ENCODE measurements around the gene TEX2. TPM values are rescaled to one million over a fixed set of nuclear protein-coding genes. Genes with fewer than 3 reads are reported as not detected.

TEX2 gene
- total and polyA plus RNA-seq, 2 of the 13 experiments (the other 11 are each of a cell fraction or from before 2014, with no cell fraction given) = 21.4 to 37.7 TPM

DNA sequence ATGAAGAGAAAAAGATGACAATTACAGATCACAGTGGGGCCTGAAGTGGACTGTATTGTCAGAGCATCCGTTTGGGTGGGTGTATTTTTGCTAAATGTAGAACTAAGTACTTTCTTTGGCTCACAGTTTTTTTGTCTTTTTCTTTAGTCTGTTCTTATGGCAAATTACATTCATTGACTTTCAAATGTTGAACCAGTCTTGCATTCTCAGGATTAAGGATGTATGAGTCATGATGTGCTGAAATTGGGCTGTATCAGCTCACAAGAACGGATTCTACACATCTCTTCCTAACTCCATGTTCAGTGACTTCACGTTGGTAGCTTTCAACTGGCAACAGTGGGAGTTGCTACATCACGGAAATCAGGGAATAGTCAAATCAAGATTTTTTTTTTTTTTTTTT, 66.5 kb downstream of the TEX2 start:
- Histone ChIP-seq H3K27me3 (ENCODE audit: control insufficient read depth in 1 of 2, insufficient read depth in 2 of 2, low read length in 2 of 2) (no peaks in the 10 kb centered on the region), H3K36me3 (replicated peaks in 1 of 2; ENCODE audit: control insufficient read depth in 1 of 2, insufficient read depth in 2 of 2, low read length in 2 of 2) (peaks cover 11 to 18% of the 10 kb centered on the region in 2 experiments), H3K79me2 (ENCODE audit: insufficient read depth, low read length) (peaks cover 10% of the 10 kb centered on the region), H3K9me3 (ENCODE audit: low read length) (no peaks in the 10 kb centered on the region), H3K27ac (ENCODE audit: extremely low read length, insufficient read depth, low read length) (no peak overlapping the region), H3K4me2 (ENCODE audit: low read depth, low read length) (no peak overlapping the region), H4K20me1 (ENCODE audit: insufficient read depth, low read length) (no peaks in the 10 kb centered on the region), H3K9ac (ENCODE audit: insufficient read depth, low read depth, low read length) (no peak overlapping the region), H2AFZ (ENCODE audit: low read length) (no peak overlapping the region), H3K4me3 (replicated peaks in 1 of 3; ENCODE audit: insufficient read depth in 1 of 3, low read depth in 2 of 3, low read length in 3 of 3) (no peak overlapping the region), H3K4me1 (ENCODE audit: insufficient read depth, low read length) (peaks cover 20% of the 10 kb centered on the region)
- in situ Hi-C loops (cut with HindIII; ENCODE audit: extremely low pct_ligation_motif_present, low pct_unique_long_range_greater_than_20kb) (no loop called here), intact Hi-C loops (cut with micrococcal nuclease; ENCODE audit: unreplicated experiment) (no loop called here)
- ATAC-seq (no peak), FAIRE-seq (no peak), DNase-seq (ENCODE audit: low spot score) (no peak)
- no TSS peak for BruUV-seq (replicated peaks)
- 94% methylated on average over 4 of the region's 4 CpGs for WGBS (ENCODE audit: low lambda C conversion rate)
- CTCF ChIA-PET (ENCODE audit: low intra/inter-chr PET ratio, low total read pairs) = no interaction called here
- POLR2A ChIA-PET = interaction anchor here (0.6 kb wide), 1 partner anchor 705 kb away, joined by 3 read pairs; no protein-coding TSS in a partner anchor
- TF ChIP-seq, protein P1, sequence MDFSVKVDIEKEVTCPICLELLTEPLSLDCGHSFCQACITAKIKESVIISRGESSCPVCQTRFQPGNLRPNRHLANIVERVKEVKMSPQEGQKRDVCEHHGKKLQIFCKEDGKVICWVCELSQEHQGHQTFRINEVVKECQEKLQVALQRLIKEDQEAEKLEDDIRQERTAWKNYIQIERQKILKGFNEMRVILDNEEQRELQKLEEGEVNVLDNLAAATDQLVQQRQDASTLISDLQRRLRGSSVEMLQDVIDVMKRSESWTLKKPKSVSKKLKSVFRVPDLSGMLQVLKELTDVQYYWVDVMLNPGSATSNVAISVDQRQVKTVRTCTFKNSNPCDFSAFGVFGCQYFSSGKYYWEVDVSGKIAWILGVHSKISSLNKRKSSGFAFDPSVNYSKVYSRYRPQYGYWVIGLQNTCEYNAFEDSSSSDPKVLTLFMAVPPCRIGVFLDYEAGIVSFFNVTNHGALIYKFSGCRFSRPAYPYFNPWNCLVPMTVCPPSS (IDR thresholded peaks at IDR 0.05) = no peak
- no peak for TF ChIP-seq GTF3A (CRISPR knock-in tag; conservative IDR thresholded peaks at IDR 0.05)

DNA sequence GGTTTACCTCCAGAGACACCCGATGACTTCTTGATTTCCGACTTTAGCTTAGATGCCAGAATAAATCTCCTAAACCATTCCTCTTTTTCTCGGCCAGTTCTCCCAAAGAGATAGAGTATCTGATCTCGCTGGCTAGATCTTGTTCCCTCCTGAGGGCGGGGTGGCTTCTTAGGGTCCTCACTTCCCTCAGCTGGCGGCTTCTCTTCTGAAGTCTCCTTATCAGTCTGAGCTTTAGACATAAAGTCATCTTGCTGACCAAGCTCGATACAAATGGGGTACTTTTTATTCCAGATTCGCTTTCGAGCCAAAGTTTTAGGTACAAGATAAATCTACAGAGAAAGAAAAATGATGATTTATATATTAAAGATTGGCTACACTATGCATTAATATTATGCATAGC, 69.5 kb downstream of the TEX2 start:
- H3K27me3 ChIP-seq (ENCODE audit: control insufficient read depth in 1 of 2, insufficient read depth in 2 of 2, low read length in 2 of 2) = no peaks in the 10 kb centered on the region
- no peak for ATAC-seq
- no peak overlapping the region for H3K4me3 ChIP-seq (replicated peaks in 1 of 3; ENCODE audit: insufficient read depth in 1 of 3, low read depth in 2 of 3, low read length in 3 of 3)
- ChIA-PET POLR2A (interaction anchor here (1.0 to 2.2 kb wide), 3 partner anchors 23 to 48 kb away, joined by 3 to 15 read pairs (median 4); no protein-coding TSS in a partner anchor), CTCF (ENCODE audit: low intra/inter-chr PET ratio, low total read pairs) (no interaction called here)
- H3K27ac ChIP-seq (ENCODE audit: extremely low read length, insufficient read depth, low read length) = no peak overlapping the region
- no TSS peak for BruUV-seq (replicated peaks)
- no peaks in the 10 kb centered on the region for H3K9me3 ChIP-seq (ENCODE audit: low read length)
- no peak overlapping the region for H3K9ac ChIP-seq (ENCODE audit: insufficient read depth, low read depth, low read length)
- FAIRE-seq = no peak
- no peak overlapping the region for H2AFZ ChIP-seq (ENCODE audit: low read length)
- H3K36me3 ChIP-seq (replicated peaks in 1 of 2; ENCODE audit: control insufficient read depth in 1 of 2, insufficient read depth in 2 of 2, low read length in 2 of 2) = peaks cover 13 to 23% of the 10 kb centered on the region in 2 experiments
- no peak for DNase-seq (ENCODE audit: low spot score)
- intact Hi-C loops (cut with micrococcal nuclease; ENCODE audit: unreplicated experiment) = no loop called here
- H3K4me1 ChIP-seq (ENCODE audit: insufficient read depth, low read length) = peaks cover 6% of the 10 kb centered on the region
- H3K79me2 ChIP-seq (ENCODE audit: insufficient read depth, low read length) = peaks cover 2% of the 10 kb centered on the region
- H4K20me1 ChIP-seq (ENCODE audit: insufficient read depth, low read length) = no peaks in the 10 kb centered on the region
- 95% methylated on average over 9 of the region's 9 CpGs for WGBS (ENCODE audit: low lambda C conversion rate)
- in situ Hi-C loops (cut with HindIII; ENCODE audit: extremely low pct_ligation_motif_present, low pct_unique_long_range_greater_than_20kb) = no loop called here
- no peak overlapping the region for H3K4me2 ChIP-seq (ENCODE audit: low read depth, low read length)
- TF ChIP-seq ZNF749 (CRISPR knock-in tag; IDR thresholded peaks at IDR 0.05; ENCODE audit: borderline replicate concordance) = no peak
- TF ChIP-seq, protein P2, sequence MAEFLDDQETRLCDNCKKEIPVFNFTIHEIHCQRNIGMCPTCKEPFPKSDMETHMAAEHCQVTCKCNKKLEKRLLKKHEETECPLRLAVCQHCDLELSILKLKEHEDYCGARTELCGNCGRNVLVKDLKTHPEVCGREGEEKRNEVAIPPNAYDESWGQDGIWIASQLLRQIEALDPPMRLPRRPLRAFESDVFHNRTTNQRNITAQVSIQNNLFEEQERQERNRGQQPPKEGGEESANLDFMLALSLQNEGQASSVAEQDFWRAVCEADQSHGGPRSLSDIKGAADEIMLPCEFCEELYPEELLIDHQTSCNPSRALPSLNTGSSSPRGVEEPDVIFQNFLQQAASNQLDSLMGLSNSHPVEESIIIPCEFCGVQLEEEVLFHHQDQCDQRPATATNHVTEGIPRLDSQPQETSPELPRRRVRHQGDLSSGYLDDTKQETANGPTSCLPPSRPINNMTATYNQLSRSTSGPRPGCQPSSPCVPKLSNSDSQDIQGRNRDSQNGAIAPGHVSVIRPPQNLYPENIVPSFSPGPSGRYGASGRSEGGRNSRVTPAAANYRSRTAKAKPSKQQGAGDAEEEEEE (CRISPR knock-in tag; IDR thresholded peaks at IDR 0.05; ENCODE audit: borderline replicate concordance) = no peak
- no peak for TF ChIP-seq HNF4A (CRISPR knock-in tag; IDR thresholded peaks at IDR 0.05)
- no peak for TF ChIP-seq ZNF160 (CRISPR knock-in tag; IDR thresholded peaks at IDR 0.05)
- no peak for TF ChIP-seq ZNF337 (CRISPR knock-in tag; IDR thresholded peaks at IDR 0.05; ENCODE audit: borderline replicate concordance, low read depth)
- no peak for TF ChIP-seq ZNF713 (CRISPR knock-in tag; IDR thresholded peaks at IDR 0.05)
- no peak for TF ChIP-seq YY1 (IDR thresholded peaks at IDR 0.05; ENCODE audit: insufficient read depth, insufficient replicate concordance, low read depth, low read length)
- no peak for TF ChIP-seq ZNF496 (CRISPR knock-in tag; IDR thresholded peaks at IDR 0.05; ENCODE audit: insufficient replicate concordance)
- TF ChIP-seq, protein P3, sequence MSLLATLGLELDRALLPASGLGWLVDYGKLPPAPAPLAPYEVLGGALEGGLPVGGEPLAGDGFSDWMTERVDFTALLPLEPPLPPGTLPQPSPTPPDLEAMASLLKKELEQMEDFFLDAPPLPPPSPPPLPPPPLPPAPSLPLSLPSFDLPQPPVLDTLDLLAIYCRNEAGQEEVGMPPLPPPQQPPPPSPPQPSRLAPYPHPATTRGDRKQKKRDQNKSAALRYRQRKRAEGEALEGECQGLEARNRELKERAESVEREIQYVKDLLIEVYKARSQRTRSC (CRISPR knock-in tag; IDR thresholded peaks at IDR 0.05; ENCODE audit: low read depth) = no peak
- TF ChIP-seq, protein P4, sequence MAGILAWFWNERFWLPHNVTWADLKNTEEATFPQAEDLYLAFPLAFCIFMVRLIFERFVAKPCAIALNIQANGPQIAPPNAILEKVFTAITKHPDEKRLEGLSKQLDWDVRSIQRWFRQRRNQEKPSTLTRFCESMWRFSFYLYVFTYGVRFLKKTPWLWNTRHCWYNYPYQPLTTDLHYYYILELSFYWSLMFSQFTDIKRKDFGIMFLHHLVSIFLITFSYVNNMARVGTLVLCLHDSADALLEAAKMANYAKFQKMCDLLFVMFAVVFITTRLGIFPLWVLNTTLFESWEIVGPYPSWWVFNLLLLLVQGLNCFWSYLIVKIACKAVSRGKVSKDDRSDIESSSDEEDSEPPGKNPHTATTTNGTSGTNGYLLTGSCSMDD (CRISPR knock-in tag; IDR thresholded peaks at IDR 0.05) = no peak
- TF ChIP-seq HNRNPH1 (optimal IDR thresholded peaks at IDR 0.05; ENCODE audit: low read depth, low read length) = no peak

Data from HepG2 (cell line).